NK-92 (cell line): Measurements from ENCODE around the gene FKBP6.
"Not testable (repeated sequence)": the region's sequence is repeated elsewhere in the genome, so short reads cannot be mapped to it uniquely, and the experiment has no call there.

Experiments
- DNase-seq: peaks from one replicate; lab custom pipeline; 2025; ENCODE audit not compliant: unreplicated experiment; lab: John Stamatoyannopoulos, UW

Gene FKBP6

GRCh38 chr7:73323434-73324080 is 4.4 kb upstream of the FKBP6 start:
- DNase-seq: not testable (repeated sequence)

- DNase-seq: not testable (repeated sequence)
Measured at GRCh38 chr7:73324081-73324845, 3.7 kb upstream of the FKBP6 start.

GRCh38 chr7:73325424-73325823 is 2.5 kb upstream of the FKBP6 start:
- DNase-seq: not testable (repeated sequence)

- not testable (repeated sequence) for DNase-seq
Measured at GRCh38 chr7:73327449-73327848, 512 bp upstream of the FKBP6 start.

- DNase-seq: no peak
Measured at GRCh38 chr7:73328696-73329095, 735 bp downstream of the FKBP6 start.

GRCh38 chr7:73329861-73330581 is 2.1 kb downstream of the FKBP6 start:
- no peak for DNase-seq

- DNase-seq: no peak
Measured at GRCh38 chr7:73330772-73331171, 2.8 kb downstream of the FKBP6 start.

GRCh38 chr7:73332447-73332846 is 4.5 kb downstream of the FKBP6 start:
- DNase-seq: no peak

- no peak for DNase-seq
Measured at GRCh38 chr7:73338321-73338720, 10.4 kb downstream of the FKBP6 start.

- DNase-seq: no peak
Measured at GRCh38 chr7:73340514-73340913, 12.6 kb downstream of the FKBP6 start.

GRCh38 chr7:73341877-73342276 is 13.9 kb downstream of the FKBP6 start:
- no peak for DNase-seq

GRCh38 chr7:73342645-73343044 is 14.7 kb downstream of the FKBP6 start:
- no peak for DNase-seq

- no peak for DNase-seq
Measured at GRCh38 chr7:73343671-73344380, 15.9 kb downstream of the FKBP6 start.

GRCh38 chr7:73345538-73345937 is 17.6 kb downstream of the FKBP6 start:
- no peak for DNase-seq

GRCh38 chr7:73345951-73346350 is 18.0 kb downstream of the FKBP6 start:
- no peak for DNase-seq

GRCh38 chr7:73349763-73350162 is 21.8 kb downstream of the FKBP6 start:
- no peak for DNase-seq

- DNase-seq: no peak
Measured at GRCh38 chr7:73350306-73351068, 22.5 kb downstream of the FKBP6 start.

GRCh38 chr7:73351447-73352167 is 23.6 kb downstream of the FKBP6 start:
- no peak for DNase-seq

GRCh38 chr7:73352784-73353183 is 24.8 kb downstream of the FKBP6 start:
- no peak for DNase-seq

- no peak for DNase-seq
Measured at GRCh38 chr7:73353243-73353642, 25.3 kb downstream of the FKBP6 start.
